Measurements from ENCODE around the gene DUOX1. TPM values are rescaled to one million over a fixed set of nuclear protein-coding genes. Genes with fewer than 3 reads are reported as not detected.
"Not testable (repeated sequence)": the region's sequence is repeated elsewhere in the genome, so short reads cannot be mapped to it uniquely, and the experiment has no call there.

Gene DUOX1
- total RNA-seq, 2 experiments from 2014 or later = not detected

- Mint-ChIP-seq H3K27me3 (peaks cover 61% of the 10 kb centered on the region), H3K36me3 (ENCODE audit: low read depth) (no peaks in the 10 kb centered on the region), H3K27ac (no peak overlapping the region), H3K9me3 (no peaks in the 10 kb centered on the region), H3K4me1 (peaks cover 13% of the 10 kb centered on the region), H3K4me3 (no peak overlapping the region)
- no peak for DNase-seq
- ChIA-PET POLR2A (no interaction called here), CTCF (no interaction called here)
Observed at GRCh38 chr15:45134046-45134445, 4.3 kb downstream of the DUOX1 start.

DNA sequence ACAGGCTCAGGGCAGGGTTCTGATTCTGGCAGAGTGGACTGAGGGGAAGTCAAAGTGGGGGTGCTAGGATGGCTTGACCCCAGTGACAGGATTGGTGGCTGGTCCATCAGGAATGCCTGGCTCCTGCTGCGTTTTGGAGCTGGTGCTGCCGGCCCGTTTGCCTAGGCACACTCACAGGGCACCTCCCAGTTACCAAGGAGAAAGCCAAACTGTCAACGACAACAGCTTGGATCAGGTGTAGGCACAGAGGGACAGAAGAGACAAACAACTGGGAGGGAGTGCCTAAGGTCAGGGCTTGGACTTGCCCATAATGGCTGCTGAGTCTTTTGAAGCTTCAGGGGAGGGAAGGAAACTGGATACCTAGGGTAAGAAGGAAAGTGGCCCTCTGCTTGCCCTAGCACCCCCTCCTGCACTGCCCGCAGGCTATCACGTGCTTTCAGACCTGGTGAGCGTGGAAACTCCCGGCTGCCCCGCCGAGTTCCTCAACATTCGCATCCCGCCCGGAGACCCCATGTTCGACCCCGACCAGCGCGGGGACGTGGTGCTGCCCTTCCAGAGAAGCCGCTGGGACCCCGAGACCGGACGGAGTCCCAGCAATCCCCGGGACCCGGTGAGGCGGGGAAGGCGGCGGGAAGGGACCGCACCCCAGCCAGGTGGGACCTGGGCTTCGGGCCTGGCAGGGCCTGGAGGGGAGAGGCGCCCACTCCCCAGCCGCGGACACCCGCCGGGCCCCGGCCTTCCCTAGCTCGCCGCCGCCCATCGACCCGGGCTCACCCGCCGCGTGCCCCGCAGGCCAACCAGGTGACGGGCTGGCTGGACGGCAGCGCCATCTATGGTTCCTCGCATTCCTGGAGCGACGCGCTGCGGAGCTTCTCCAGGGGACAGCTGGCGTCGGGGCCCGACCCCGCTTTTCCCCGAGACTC is 5.1 kb downstream of the DUOX1 start:
- Mint-ChIP-seq H3K4me3 (no peak overlapping the region), H3K27ac (no peak overlapping the region), H3K9me3 (no peaks in the 10 kb centered on the region), H3K4me1 (peaks cover 13% of the 10 kb centered on the region), H3K27me3 (peaks cover 57% of the 10 kb centered on the region), H3K36me3 (ENCODE audit: low read depth) (no peaks in the 10 kb centered on the region)
- CTCF ChIA-PET = interaction anchor here (0.9 to 1.6 kb wide), 3 partner anchors 9 to 30 kb away, joined by 3 to 4 read pairs (median 3); no protein-coding TSS in a partner anchor
- DNase-seq = no peak
- POLR2A ChIA-PET = no interaction called here

DNA sequence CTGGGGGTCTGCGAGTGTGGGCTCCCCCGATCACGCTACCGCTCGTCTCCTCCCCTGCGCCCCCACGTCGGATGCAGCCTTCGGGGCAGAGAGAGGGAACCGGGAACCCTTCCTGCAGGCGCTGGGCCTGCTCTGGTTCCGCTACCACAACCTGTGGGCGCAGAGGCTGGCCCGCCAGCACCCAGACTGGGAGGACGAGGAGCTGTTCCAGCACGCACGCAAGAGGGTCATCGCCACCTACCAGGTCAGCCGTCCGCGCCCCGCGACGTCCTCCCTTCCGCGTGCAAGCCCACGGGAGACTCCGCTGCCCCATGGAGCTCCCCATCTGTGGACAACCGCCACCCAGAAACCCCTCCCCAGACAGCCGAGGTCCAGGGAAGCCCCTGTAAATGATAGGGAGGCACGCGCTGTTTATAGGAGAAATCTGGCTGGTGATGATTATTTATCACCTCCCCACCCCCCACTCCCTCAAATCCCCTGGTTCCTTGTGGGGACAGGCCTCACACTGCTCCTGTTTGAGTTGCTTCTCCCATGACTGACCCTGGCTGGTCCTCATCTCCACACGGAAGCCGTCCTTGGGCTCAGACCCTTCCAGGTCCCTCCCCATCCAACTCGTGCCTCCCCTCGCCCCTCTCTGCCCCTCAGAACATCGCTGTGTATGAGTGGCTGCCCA is 6.0 kb downstream of the DUOX1 start:
- Mint-ChIP-seq H3K4me1 (peaks cover 11% of the 10 kb centered on the region), H3K27me3 (peaks cover 49% of the 10 kb centered on the region)
- CTCF ChIA-PET = interaction anchor here (1.3 to 1.6 kb wide), 2 partner anchors 8 to 18 kb away, joined by 3 to 4 read pairs; no protein-coding TSS in a partner anchor
- H3K36me3 Mint-ChIP-seq (ENCODE audit: low read depth); H3K4me3 Mint-ChIP-seq; H3K27ac Mint-ChIP-seq; POLR2A ChIA-PET; DNase-seq; H3K9me3 Mint-ChIP-seq: not testable (repeated sequence)

- DNase-seq = no peak
Observed at GRCh38 chr15:45136378-45136764, 6.6 kb downstream of the DUOX1 start.

DNA sequence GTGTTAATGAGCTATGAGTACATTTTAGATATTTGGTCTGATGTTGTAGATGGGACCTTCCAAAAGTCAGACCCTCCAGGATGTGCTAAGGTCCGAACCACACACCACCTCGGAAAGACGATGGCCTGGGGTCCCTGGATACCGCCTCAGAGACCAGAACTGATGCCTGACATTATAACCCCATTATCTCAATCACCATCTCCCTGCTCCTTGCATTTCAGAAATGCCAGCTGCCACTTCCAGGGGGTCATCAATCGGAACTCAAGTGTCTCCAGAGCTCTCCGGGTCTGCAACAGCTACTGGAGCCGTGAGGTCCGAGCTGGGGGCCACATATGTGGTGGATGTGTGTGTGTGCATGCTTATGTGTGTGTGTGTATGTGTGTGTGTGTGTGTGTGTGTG is 7.9 kb downstream of the DUOX1 start:
- ChIA-PET POLR2A (no interaction called here), CTCF (interaction anchor here (0.6 to 1.5 kb wide), 3 partner anchors 12 to 26 kb away, joined by 3 to 5 read pairs (median 3); no protein-coding TSS in a partner anchor)
- H3K27ac Mint-ChIP-seq = no peak overlapping the region
- H3K4me1 Mint-ChIP-seq = peaks cover 11% of the 10 kb centered on the region
- no peaks in the 10 kb centered on the region for H3K36me3 Mint-ChIP-seq (ENCODE audit: low read depth)
- no peak overlapping the region for H3K4me3 Mint-ChIP-seq
- H3K9me3 Mint-ChIP-seq = no peaks in the 10 kb centered on the region
- H3K27me3 Mint-ChIP-seq = peaks cover 33% of the 10 kb centered on the region
- DNase-seq = no peak

More at GRCh38 chr15:45136378-45136764, 6.6 kb downstream of the DUOX1 start:
- peaks cover 11% of the 10 kb centered on the region for H3K4me1 Mint-ChIP-seq
- no peaks in the 10 kb centered on the region for H3K36me3 Mint-ChIP-seq (ENCODE audit: low read depth)
- CTCF ChIA-PET = interaction anchor here (1.6 kb wide), 1 partner anchor 7 kb away, joined by 4 read pairs; no protein-coding TSS in a partner anchor
- H3K27me3 Mint-ChIP-seq = peaks cover 45% of the 10 kb centered on the region
- no peak overlapping the region for H3K27ac Mint-ChIP-seq
- H3K9me3 Mint-ChIP-seq = no peaks in the 10 kb centered on the region
- POLR2A ChIA-PET = no interaction called here
- H3K4me3 Mint-ChIP-seq = no peak overlapping the region

DNA sequence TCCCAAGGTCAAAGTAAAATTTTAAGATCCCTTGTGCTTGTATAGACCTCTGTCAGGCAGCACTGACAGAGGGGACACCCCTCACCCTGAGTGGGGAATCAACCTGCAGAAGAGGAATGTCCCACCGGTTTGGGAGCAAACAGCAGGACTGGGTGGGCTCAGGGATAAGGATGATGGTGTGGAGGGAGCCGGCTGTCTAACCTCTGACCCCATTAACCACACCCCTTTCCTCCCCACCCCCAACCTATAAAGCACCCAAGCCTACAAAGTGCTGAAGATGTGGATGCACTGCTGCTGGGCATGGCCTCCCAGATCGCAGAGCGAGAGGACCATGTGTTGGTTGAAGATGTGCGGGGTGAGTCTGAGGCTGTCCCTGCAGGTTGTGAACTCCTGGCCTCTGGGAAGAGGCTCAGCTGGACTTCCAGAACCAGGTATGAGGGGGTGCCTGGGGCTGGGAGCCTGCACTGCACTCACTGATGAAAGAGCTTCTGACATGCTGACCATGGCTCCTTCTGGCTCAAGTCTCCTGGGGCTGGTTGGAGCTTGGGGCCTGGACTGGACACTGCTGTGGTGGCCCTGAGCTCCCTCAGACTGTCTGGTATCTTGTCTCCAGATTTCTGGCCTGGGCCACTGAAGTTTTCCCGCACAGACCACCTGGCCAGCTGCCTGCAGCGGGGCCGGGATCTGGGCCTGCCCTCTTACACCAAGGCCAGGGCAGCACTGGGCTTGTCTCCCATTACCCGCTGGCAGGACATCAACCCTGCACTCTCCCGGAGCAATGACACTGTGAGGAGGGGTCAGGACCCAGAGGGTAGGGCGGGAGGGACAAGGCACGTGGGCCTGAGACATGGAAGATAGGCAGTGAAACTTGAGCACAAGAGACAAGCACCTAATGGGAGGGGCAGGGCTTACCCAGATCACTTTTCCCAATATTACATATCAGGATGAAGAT is 9.3 kb downstream of the DUOX1 start:
- Mint-ChIP-seq H3K27ac (no peak overlapping the region), H3K9me3 (no peaks in the 10 kb centered on the region), H3K27me3 (peaks cover 19% of the 10 kb centered on the region), H3K4me1 (peaks cover 11% of the 10 kb centered on the region), H3K36me3 (ENCODE audit: low read depth) (no peaks in the 10 kb centered on the region), H3K4me3 (no peak overlapping the region)
- ChIA-PET CTCF (interaction anchor here (1.0 to 1.3 kb wide), 2 partner anchors 11 to 13 kb away, joined by 3 read pairs; no protein-coding TSS in a partner anchor), POLR2A (no interaction called here)
- no peak for DNase-seq

GRCh38 chr15:45139770-45140169 is 10.0 kb downstream of the DUOX1 start:
- no peaks in the 10 kb centered on the region for H3K9me3 Mint-ChIP-seq
- peaks cover 12% of the 10 kb centered on the region for H3K27me3 Mint-ChIP-seq
- no peak overlapping the region for H3K27ac Mint-ChIP-seq
- H3K36me3 Mint-ChIP-seq (ENCODE audit: low read depth) = no peaks in the 10 kb centered on the region
- no peak for DNase-seq
- peaks cover 8% of the 10 kb centered on the region for H3K4me1 Mint-ChIP-seq
- ChIA-PET POLR2A (no interaction called here), CTCF (interaction anchor here (1.0 kb wide), 1 partner anchor 10 kb away, joined by 3 read pairs; no protein-coding TSS in a partner anchor)
- no peak overlapping the region for H3K4me3 Mint-ChIP-seq

- no peaks in the 10 kb centered on the region for H3K36me3 Mint-ChIP-seq (ENCODE audit: low read depth)
- H3K4me1 Mint-ChIP-seq = peaks cover 5% of the 10 kb centered on the region
- no peak for DNase-seq
- POLR2A ChIA-PET = no interaction called here
- H3K4me3 Mint-ChIP-seq = no peak overlapping the region
- no peak overlapping the region for H3K27ac Mint-ChIP-seq
- no peaks in the 10 kb centered on the region for H3K9me3 Mint-ChIP-seq
- CTCF ChIA-PET = no interaction called here
- H3K27me3 Mint-ChIP-seq = peaks cover 10% of the 10 kb centered on the region
Observed at GRCh38 chr15:45140557-45141250, 10.9 kb downstream of the DUOX1 start.

GRCh38 chr15:45141386-45141785 is 11.6 kb downstream of the DUOX1 start:
- H3K27ac Mint-ChIP-seq = no peak overlapping the region
- ChIA-PET CTCF (no interaction called here), POLR2A (no interaction called here)
- DNase-seq = no peak
- peaks cover 5% of the 10 kb centered on the region for H3K27me3 Mint-ChIP-seq
- H3K4me3 Mint-ChIP-seq = no peak overlapping the region
- H3K4me1 Mint-ChIP-seq = peaks cover 2% of the 10 kb centered on the region
- H3K36me3 Mint-ChIP-seq (ENCODE audit: low read depth) = no peaks in the 10 kb centered on the region
- no peaks in the 10 kb centered on the region for H3K9me3 Mint-ChIP-seq

GRCh38 chr15:45143056-45143455 is 13.3 kb downstream of the DUOX1 start:
- CTCF ChIA-PET = interaction anchor here (1.3 to 1.7 kb wide), 2 partner anchors 8 to 20 kb away, joined by 4 read pairs; no protein-coding TSS in a partner anchor

GRCh38 chr15:45143946-45144345 is 14.2 kb downstream of the DUOX1 start:
- Mint-ChIP-seq H3K4me3 (no peak overlapping the region), H3K27ac (no peak overlapping the region), H3K9me3 (no peaks in the 10 kb centered on the region), H3K27me3 (no peaks in the 10 kb centered on the region), H3K36me3 (ENCODE audit: low read depth) (no peaks in the 10 kb centered on the region), H3K4me1 (no peaks in the 10 kb centered on the region)
- ChIA-PET POLR2A (no interaction called here), CTCF (interaction anchor here (0.5 to 2.2 kb wide), 5 partner anchors 8 to 271 kb away, joined by 3 to 4 read pairs (median 3); no protein-coding TSS in a partner anchor)
- DNase-seq = no peak

More at GRCh38 chr15:45143056-45143455, 13.3 kb downstream of the DUOX1 start:
- Mint-ChIP-seq H3K27ac (no peak overlapping the region), H3K4me3 (no peak overlapping the region), H3K4me1 (no peaks in the 10 kb centered on the region), H3K9me3 (no peaks in the 10 kb centered on the region), H3K36me3 (ENCODE audit: low read depth) (no peaks in the 10 kb centered on the region), H3K27me3 (no peaks in the 10 kb centered on the region)
- no peak for DNase-seq
- POLR2A ChIA-PET = no interaction called here

DNA sequence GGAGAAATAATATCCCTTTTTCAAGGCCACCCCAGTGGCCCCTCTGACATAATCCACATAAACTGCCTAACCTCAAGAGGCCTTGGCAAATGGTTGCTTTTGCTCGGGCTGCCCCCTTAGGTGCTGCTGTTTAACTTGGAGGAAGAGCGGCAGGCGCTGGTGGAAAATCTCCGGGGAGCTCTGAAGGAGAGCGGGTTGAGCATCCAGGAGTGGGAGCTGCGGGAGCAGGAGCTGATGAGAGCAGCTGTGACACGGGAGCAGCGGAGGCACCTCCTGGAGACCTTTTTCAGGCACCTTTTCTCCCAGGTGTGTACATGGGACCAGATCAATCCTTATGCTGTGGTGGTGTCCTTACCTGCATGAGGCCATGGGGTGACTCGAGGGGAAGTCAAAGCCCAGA is 15.0 kb downstream of the DUOX1 start:
- POLR2A ChIA-PET = no interaction called here
- DNase-seq = no peak
- H3K27me3 Mint-ChIP-seq = no peaks in the 10 kb centered on the region
- CTCF ChIA-PET = interaction anchor here (2.2 kb wide), 1 partner anchor 9 kb away, joined by 4 read pairs; no protein-coding TSS in a partner anchor
- no peak overlapping the region for H3K27ac Mint-ChIP-seq
- no peaks in the 10 kb centered on the region for H3K9me3 Mint-ChIP-seq
- no peaks in the 10 kb centered on the region for H3K4me1 Mint-ChIP-seq
- no peak overlapping the region for H3K4me3 Mint-ChIP-seq
- no peaks in the 10 kb centered on the region for H3K36me3 Mint-ChIP-seq (ENCODE audit: low read depth)

Measured in activated CD4-positive, alpha-beta T cell treated with anti-CD3 and anti-CD28 coated beads, Interleukin-2, amount 10 ng/mL, durations not matched to agents 7 days and 5 days (primary cell).